ENCODE results near the gene OXGR1. TPM values are rescaled to one million over a fixed set of nuclear protein-coding genes. Genes with fewer than 3 reads are reported as not detected.

OXGR1 gene
- total and polyA plus RNA-seq, 2 donors (not counting 3 experiments of a cell fraction or from before 2014, with no cell fraction given): not detected

- Histone ChIP-seq H3K4me1 (ENCODE audit: control insufficient read depth, extremely low read depth, insufficient read depth, low read length) (no peaks in the 10 kb centered on the region), H3K36me3 (ENCODE audit: control insufficient read depth in 2 of 2, extremely low read depth in 1 of 2, insufficient read depth in 2 of 2, low read length in 2 of 2) (no peaks in the 10 kb centered on the region), H3K27me3 (ENCODE audit: control insufficient read depth in 2 of 2, insufficient read depth in 2 of 2, low read length in 2 of 2) (peaks cover 20 to 21% of the 10 kb centered on the region in 2 experiments), H3K4me2 (ENCODE audit: insufficient read depth, low read length) (no peak overlapping the region), H2AFZ (ENCODE audit: low read depth, low read length) (no peak overlapping the region), H3K9me3 (replicated peaks; ENCODE audit: control insufficient read depth, insufficient read depth, low read length) (no peaks in the 10 kb centered on the region), H4K20me1 (replicated peaks; ENCODE audit: control insufficient read depth, extremely low read depth, insufficient read depth, low read length) (no peaks in the 10 kb centered on the region), H3K4me3 (replicated peaks in 1 of 3; ENCODE audit: insufficient read depth in 1 of 3, low read depth in 1 of 3, low read length in 3 of 3) (no peak overlapping the region), H3K27ac (ENCODE audit: insufficient read depth, low read depth, low read length) (no peak overlapping the region), H3K9me1 (replicated peaks; ENCODE audit: control insufficient read depth, extremely low read depth, insufficient read depth, low read length) (no peaks in the 10 kb centered on the region), H3K79me2 (ENCODE audit: control insufficient read depth, insufficient read depth, low read length) (no peaks in the 10 kb centered on the region), H3K9ac (replicated peaks; ENCODE audit: extremely low read depth, insufficient read depth, low read length) (no peak overlapping the region)
- DNase-seq (ENCODE audit: low read depth, low spot score) (no peak), FAIRE-seq (no peak)
- TF ChIP-seq JUN (IDR thresholded peaks at IDR 0.05; ENCODE audit: borderline replicate concordance, insufficient read depth, insufficient read length, low read depth): no peak
- CTCF ChIA-PET: interaction anchor here (0.6 to 1.1 kb wide), 3 partner anchors 32 to 784 kb away, joined by 3 read pairs; no protein-coding TSS in a partner anchor
- intact Hi-C loops (cut with micrococcal nuclease) (no loop called here), dilution Hi-C loops (cut with MboI; ENCODE audit: extremely low pct_ligation_motif_present, low sequenced_read_pairs) (no loop called here)
- POLR2A ChIA-PET: no interaction called here
- no TSS peak for BruUV-seq (replicated peaks)
Measured at GRCh38 chr13:97015661-97016350, 21.5 kb upstream of the OXGR1 start.

- ChIA-PET CTCF (interaction anchor here (2.5 kb wide), 1 partner anchor 347 kb away, joined by 6 read pairs; no protein-coding TSS in a partner anchor), POLR2A (no interaction called here)
- H4K20me1 ChIP-seq (replicated peaks; ENCODE audit: control insufficient read depth, extremely low read depth, insufficient read depth, low read length): no peaks in the 10 kb centered on the region
- no peak for FAIRE-seq
- no peak overlapping the region for H3K4me2 ChIP-seq (ENCODE audit: insufficient read depth, low read length)
- intact Hi-C loops (cut with micrococcal nuclease) (no loop called here), dilution Hi-C loops (cut with MboI; ENCODE audit: extremely low pct_ligation_motif_present, low sequenced_read_pairs) (no loop called here)
- H3K36me3 ChIP-seq (ENCODE audit: control insufficient read depth in 2 of 2, extremely low read depth in 1 of 2, insufficient read depth in 2 of 2, low read length in 2 of 2): no peaks in the 10 kb centered on the region
- H3K9me1 ChIP-seq (replicated peaks; ENCODE audit: control insufficient read depth, extremely low read depth, insufficient read depth, low read length): no peaks in the 10 kb centered on the region
- peaks cover 20 to 28% of the 10 kb centered on the region in 2 experiments for H3K27me3 ChIP-seq (ENCODE audit: control insufficient read depth in 2 of 2, insufficient read depth in 2 of 2, low read length in 2 of 2)
- H2AFZ ChIP-seq (ENCODE audit: low read depth, low read length): no peak overlapping the region
- BruUV-seq (replicated peaks): no TSS peak
- no peak overlapping the region for H3K4me3 ChIP-seq (replicated peaks in 1 of 3; ENCODE audit: insufficient read depth in 1 of 3, low read depth in 1 of 3, low read length in 3 of 3)
- H3K79me2 ChIP-seq (ENCODE audit: control insufficient read depth, insufficient read depth, low read length): no peaks in the 10 kb centered on the region
- no peak overlapping the region for H3K27ac ChIP-seq (ENCODE audit: insufficient read depth, low read depth, low read length)
- no peaks in the 10 kb centered on the region for H3K4me1 ChIP-seq (ENCODE audit: control insufficient read depth, extremely low read depth, insufficient read depth, low read length)
- no peak overlapping the region for H3K9ac ChIP-seq (replicated peaks; ENCODE audit: extremely low read depth, insufficient read depth, low read length)
- H3K9me3 ChIP-seq (replicated peaks; ENCODE audit: control insufficient read depth, insufficient read depth, low read length): no peaks in the 10 kb centered on the region
- no peak for DNase-seq (ENCODE audit: low read depth, low spot score)
- TF ChIP-seq MYC (IDR thresholded peaks at IDR 0.05; ENCODE audit: low read depth, low read length): no peak
- no peak for TF ChIP-seq GATA2 (IDR thresholded peaks at IDR 0.05; ENCODE audit: insufficient read depth, insufficient read length, low read depth, low read length)
- no peak for TF ChIP-seq EZH2 (IDR thresholded peaks at IDR 0.05; ENCODE audit: borderline replicate concordance, low read depth, low read length, severe bottlenecking)
- TF ChIP-seq FOS (IDR thresholded peaks at IDR 0.05; ENCODE audit: borderline replicate concordance, insufficient read depth, low read length): no peak
- no peak for TF ChIP-seq CTCF (IDR thresholded peaks at IDR 0.05; ENCODE audit: extremely low read depth in 1 of 2, insufficient read depth in 1 of 2, low read depth in 1 of 2, low read length in 2 of 2)
- TF ChIP-seq MAX (IDR thresholded peaks at IDR 0.05; ENCODE audit: insufficient read depth, insufficient read length): no peak
- no peak for TF ChIP-seq POLR2AphosphoS5 (IDR thresholded peaks at IDR 0.05; ENCODE audit: insufficient read depth, low read depth, low read length)
- TF ChIP-seq JUN (IDR thresholded peaks at IDR 0.05; ENCODE audit: borderline replicate concordance, insufficient read depth, insufficient read length, low read depth): no peak
- TF ChIP-seq POLR2A (IDR thresholded peaks at IDR 0.05; ENCODE audit: low read depth, low read length): no peak
Measured at GRCh38 chr13:97012251-97013048, 18.2 kb upstream of the OXGR1 start.
